Vagina (tissue), 2 donors: ENCODE results near the gene SERPINC1.

ENCODE experiments used
- POLR2A ChIP-seq, 2 donors: fragments of 450-650 bp; IDR thresholded peaks; one replicate each; pipeline ENCODE4 v1.6.1; 2017; ENCODE audit warnings: antibody characterized with exemption in 2 of 2, mild to moderate bottlenecking in 2 of 2, moderate library complexity in 2 of 2
- TF ChIP-seq, protein P1 (sequence below), 3 experiments: fragments of 450-650 bp in 2 of 3; fragments of 200-600 bp in 1 of 3; sonication (generic) in 1 of 3; IDR thresholded peaks; one replicate each; pipeline ENCODE4 v1.5.1; 2017 to 2019; ENCODE audit warnings: antibody characterized with exemption in 3 of 3, mild to moderate bottlenecking in 2 of 3, moderate library complexity in 2 of 3

GRCh38 chr1:173876732-173877131, 40.4 kb downstream of the SERPINC1 start:
- TF ChIP-seq POLR2A (IDR thresholded peaks at IDR 0.05) = no peak
- TF ChIP-seq, protein P1, sequence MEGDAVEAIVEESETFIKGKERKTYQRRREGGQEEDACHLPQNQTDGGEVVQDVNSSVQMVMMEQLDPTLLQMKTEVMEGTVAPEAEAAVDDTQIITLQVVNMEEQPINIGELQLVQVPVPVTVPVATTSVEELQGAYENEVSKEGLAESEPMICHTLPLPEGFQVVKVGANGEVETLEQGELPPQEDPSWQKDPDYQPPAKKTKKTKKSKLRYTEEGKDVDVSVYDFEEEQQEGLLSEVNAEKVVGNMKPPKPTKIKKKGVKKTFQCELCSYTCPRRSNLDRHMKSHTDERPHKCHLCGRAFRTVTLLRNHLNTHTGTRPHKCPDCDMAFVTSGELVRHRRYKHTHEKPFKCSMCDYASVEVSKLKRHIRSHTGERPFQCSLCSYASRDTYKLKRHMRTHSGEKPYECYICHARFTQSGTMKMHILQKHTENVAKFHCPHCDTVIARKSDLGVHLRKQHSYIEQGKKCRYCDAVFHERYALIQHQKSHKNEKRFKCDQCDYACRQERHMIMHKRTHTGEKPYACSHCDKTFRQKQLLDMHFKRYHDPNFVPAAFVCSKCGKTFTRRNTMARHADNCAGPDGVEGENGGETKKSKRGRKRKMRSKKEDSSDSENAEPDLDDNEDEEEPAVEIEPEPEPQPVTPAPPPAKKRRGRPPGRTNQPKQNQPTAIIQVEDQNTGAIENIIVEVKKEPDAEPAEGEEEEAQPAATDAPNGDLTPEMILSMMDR (IDR thresholded peaks at IDR 0.05) = no peak
